Occipital lobe (tissue), 2 donors: ENCODE data around the gene MAP2K5. TPM values are rescaled to one million over a fixed set of nuclear protein-coding genes. Genes with fewer than 3 reads are reported as not detected.

ENCODE experiments used
- DNase-seq: peaks from one replicate; lab custom pipeline; 2025; lab: John Stamatoyannopoulos, UW
- total RNA-seq: library from RNA; depleted of rRNA; stranded (reverse); fragments of >200 nt; gene quantifications from one replicate; pipeline ENCODE4 v1.2.3, GENCODE V29; 2014

The MAP2K5 gene
- 12.8 TPM for total RNA-seq

GRCh38 chr15:67542420-67543347 lies at the start of gene MAP2K5:
MAP2K5 (plus strand) TSS chr15:67542703; CDS start chr15:67543336, 633 bp downstream.
- peak; percentile 83 for DNase-seq

- DNase-seq: no peak
Observed at GRCh38 chr15:67495585-67495984, 46.9 kb upstream of the MAP2K5 start.

GRCh38 chr15:67501177-67501835 lies 41.2 kb upstream of the MAP2K5 start:
- no peak for DNase-seq

GRCh38 chr15:67501836-67502461 lies 40.6 kb upstream of the MAP2K5 start:
- no peak for DNase-seq

- DNase-seq: no peak
Observed at GRCh38 chr15:67504056-67504455, 38.4 kb upstream of the MAP2K5 start.

GRCh38 chr15:67504796-67505195 lies 37.7 kb upstream of the MAP2K5 start:
- DNase-seq: no peak

GRCh38 chr15:67505675-67506572 lies 36.6 kb upstream of the MAP2K5 start:
- DNase-seq: no peak

- no peak for DNase-seq
Observed at GRCh38 chr15:67506775-67507747, 35.4 kb upstream of the MAP2K5 start.

- DNase-seq: no peak
Observed at GRCh38 chr15:67508407-67508806, 34.1 kb upstream of the MAP2K5 start.

GRCh38 chr15:67509918-67510317 lies 32.6 kb upstream of the MAP2K5 start:
- no peak for DNase-seq

GRCh38 chr15:67510597-67511190 lies 31.8 kb upstream of the MAP2K5 start:
- DNase-seq: no peak

GRCh38 chr15:67511606-67512005 lies 30.9 kb upstream of the MAP2K5 start:
- DNase-seq: no peak

GRCh38 chr15:67512140-67512539 lies 30.4 kb upstream of the MAP2K5 start:
- DNase-seq: no peak

GRCh38 chr15:67512933-67513714 lies 29.4 kb upstream of the MAP2K5 start:
- DNase-seq: no peak

GRCh38 chr15:67515090-67515489 lies 27.4 kb upstream of the MAP2K5 start:
- no peak for DNase-seq

GRCh38 chr15:67515557-67515956 lies 26.9 kb upstream of the MAP2K5 start:
- no peak for DNase-seq

GRCh38 chr15:67520321-67521028 lies 22.0 kb upstream of the MAP2K5 start:
- no peak for DNase-seq
